Heart right ventricle (tissue), 16 donors: ENCODE results near the gene GLT6D1. TPM values are rescaled to one million over a fixed set of nuclear protein-coding genes. Genes with fewer than 3 reads are reported as not detected.
"Not testable (repeated sequence)": the region's sequence is repeated elsewhere in the genome, so short reads cannot be mapped to it uniquely, and the experiment has no call there.

Experiments used
- ATAC-seq, 8 donors: fragments of 200-7000 bp; cut with Tn5 transposase; one replicate each; pipeline ENCODE4 v1.9.1; 2020; ENCODE audit warnings: mild to moderate bottlenecking in 8 of 8, moderate library complexity in 8 of 8, moderate number of reproducible peaks in 1 of 8
- DNase-seq, 2 donors: peaks; one replicate each; pipeline ENCODE4 v3.0.0-alpha.2; 2020
- H3K27ac ChIP-seq, 10 donors: fragments of 200-600 bp; sonication (generic) in 2 of 10; one replicate each; pipeline versions ENCODE4 v1.5.0 to v1.8.0; 2020 to 2022; ENCODE audit warnings: mild to moderate bottlenecking in 3 of 10
- H3K27me3 ChIP-seq, 7 donors: fragments of 200-600 bp; one replicate each; pipeline ENCODE4 v1.8.0; 2021 to 2022; ENCODE audit warnings: mild to moderate bottlenecking in 2 of 7
- H3K36me3 ChIP-seq, 9 donors: fragments of 200-600 bp; sonication (generic) in 1 of 9; one replicate each; pipeline versions ENCODE4 v1.5.0 to v1.8.0; 2020 to 2022; ENCODE audit warnings: mild to moderate bottlenecking in 2 of 9
- H3K4me1 ChIP-seq, 9 donors: fragments of 200-600 bp; sonication (generic) in 1 of 9; one replicate each; pipeline versions ENCODE4 v1.5.0 to v1.8.0; 2020 to 2022; ENCODE audit warnings: mild to moderate bottlenecking in 4 of 9
- H3K4me3 ChIP-seq, 10 donors: fragments of 200-600 bp; sonication (generic) in 2 of 10; one replicate each; pipeline versions ENCODE4 v1.5.0 to v1.8.0; 2020 to 2022; ENCODE audit warnings: mild to moderate bottlenecking in 7 of 10, moderate library complexity in 2 of 10
- H3K9me3 ChIP-seq, 11 donors: fragments of 200-600 bp in 10 of 11; sonication (generic) in 2 of 11; one replicate each; pipeline versions ENCODE4 v1.5.0 to v1.8.0; 2013 to 2022; ENCODE audit warnings: mild to moderate bottlenecking in 2 of 11, control low read depth in 1 of 11, moderate library complexity in 1 of 11
- CTCF ChIP-seq, 9 donors: fragments of 200-600 bp; sonication (generic) in 2 of 9; IDR thresholded peaks; one replicate each; pipeline versions ENCODE4 v1.5.0 to v1.8.0; 2021 to 2022; ENCODE audit warnings: antibody characterized with exemption in 9 of 9, mild to moderate bottlenecking in 5 of 9, moderate library complexity in 1 of 9
- WGBS, 2 donors: extraction: QIAGEN DNeasy Blood & Tissue Kit; methylation state at CpG; one replicate each; pipeline ENCODE4 v1.1.7; 2013; ENCODE audit warnings: inconsistent platforms in 1 of 2; 5-methylcytosine and 5-hydroxymethylcytosine counted together
- intact Hi-C, 10 donors: fragments of 100-400 bp; cut with DNase I; formaldehyde crosslinking; loops; one replicate each; pipeline versions ENCODE4 v1.11.1 to v1.14.2; 2022
- polyA plus RNA-seq, 2 donors: library from polyadenylated mRNA; stranded (reverse); fragments of 200-250 nt; gene quantifications; one replicate each; pipeline ENCODE4 v1.2.3, GENCODE V29; 2013
- total RNA-seq, 10 donors: library from RNA; stranded (reverse); fragmentation: NEBNext Ultra II Directional in 3 of 10; extraction: Animal tissue kit (Norgen Biotek cat#: 25700) in 3 of 10; gene quantifications; one replicate each; pipeline versions ENCODE4 v1.2.1 to v1.2.4, GENCODE V29; 2021 to 2023
- donor health status: Arrhythmogenic right ventricular cardiomyopathy.
- donor health status: ischemic (EF 13 %, LVEDD 7.1; RV severe dilation, severe dysfunction).
- donor health status: healthy with polysubstance abuse.
- donor health status: DM: no; HTN: yes; CAD: no.
- donor health status: DM: no; HTN: no; CAD: no.
- donor health status: ischemic (EF 25% LVEDD 6.9; RV normal size, moderate dysfunction).
- donor health status: ischemic (EF 25% LVEDD 5.7; RV mildly dilated, moderate dysfunction).
- donor health status: healthy.
- donor health status: DM: yes; HTN: yes; CAD: no.
- donor health status: Ischemic cardiomyopathy.
- donor health status: ischemic (EF 35%, LVEDD 5.7; RV mildly dilated, moderate dysfunction).
- donor health status: nonischemic (EF 11% LVEDD 7.7; RV severe dilation, severe dysfunction).
- donor health status: DM: yes; HTN: yes; CAD: no.
- donor health status: PGD.
- donor health status: ischemic (EF 29% LVEDD 5.4; RV normal size, mild dysfunction).
- donor health status: nonischemic (EF 23%, LVEDD 6.1; RV moderate dilation, normal function).

GLT6D1 gene
- total and polyA plus RNA-seq, 12 donors, result not detected

GRCh38 chr9:135671591-135672041 lies 32.3 kb upstream of the GLT6D1 start:
- no peaks in the 10 kb centered on the region for H3K4me1 ChIP-seq
- H3K27ac ChIP-seq, result no peak overlapping the region
- ATAC-seq, result peak in 1 of 8 donors; percentile 12
- no peak for TF ChIP-seq CTCF (IDR thresholded peaks at IDR 0.05)
- H3K4me3 ChIP-seq, result no peak overlapping the region
- intact Hi-C loops, result no loop called here
- H3K9me3 ChIP-seq, result no peaks in the 10 kb centered on the region
- no peaks in the 10 kb centered on the region for H3K36me3 ChIP-seq
- DNase-seq, result no peak
- WGBS, 2 donors, result 45 to 47% methylated on average over 16 to 17 of the region's 17 CpGs
- H3K27me3 ChIP-seq, result peaks cover 0 to 17% (median 6%) of the 10 kb centered on the region in 7 donors

- TF ChIP-seq CTCF (IDR thresholded peaks at IDR 0.05), result no peak
- no peaks in the 10 kb centered on the region for H3K4me1 ChIP-seq
- no peaks in the 10 kb centered on the region for H3K36me3 ChIP-seq
- no peak overlapping the region for H3K27ac ChIP-seq
- ATAC-seq (no peak), DNase-seq (no peak)
- WGBS, 2 donors, result 88% methylated on average over 41 of the region's 41 CpGs
- H3K4me3 ChIP-seq, result no peak overlapping the region
- intact Hi-C loops, result no loop called here
- no peaks in the 10 kb centered on the region for H3K9me3 ChIP-seq
- peaks cover 0 to 23% (median 6%) of the 10 kb centered on the region in 7 donors for H3K27me3 ChIP-seq
Observed at GRCh38 chr9:135670721-135671590, 31.6 kb upstream of the GLT6D1 start.

GRCh38 chr9:135669616-135670285 lies 30.4 kb upstream of the GLT6D1 start:
- ATAC-seq (no peak), DNase-seq (no peak)
- Histone ChIP-seq H3K27ac (no peak overlapping the region), H3K9me3 (no peaks in the 10 kb centered on the region), H3K36me3 (no peaks in the 10 kb centered on the region), H3K4me3 (no peak overlapping the region), H3K27me3 (peaks cover 0 to 34% (median 9%) of the 10 kb centered on the region in 7 donors), H3K4me1 (no peaks in the 10 kb centered on the region)
- intact Hi-C loops, result no loop called here
- no peak for TF ChIP-seq CTCF (IDR thresholded peaks at IDR 0.05)
- 93 to 98% methylated on average over 9 of the region's 9 CpGs for WGBS, 2 donors

- H3K27me3 ChIP-seq, result peaks cover 0 to 39% (median 14%) of the 10 kb centered on the region in 7 donors
- H3K4me3 ChIP-seq, DNase-seq, H3K9me3 ChIP-seq, H3K4me1 ChIP-seq, H3K36me3 ChIP-seq, H3K27ac ChIP-seq, ATAC-seq, intact Hi-C loops: not testable (repeated sequence)
- WGBS, 2 donors, result 84 to 85% methylated on average over 5 of the region's 5 CpGs
Observed at GRCh38 chr9:135669018-135669417, 29.7 kb upstream of the GLT6D1 start.
